Measurements from ENCODE around the gene LRRC55. TPM values are rescaled to one million over a fixed set of nuclear protein-coding genes. Genes with fewer than 3 reads are reported as not detected.

Gene LRRC55
- total RNA-seq, 4 donors from 2014 or later: not detected

DNA sequence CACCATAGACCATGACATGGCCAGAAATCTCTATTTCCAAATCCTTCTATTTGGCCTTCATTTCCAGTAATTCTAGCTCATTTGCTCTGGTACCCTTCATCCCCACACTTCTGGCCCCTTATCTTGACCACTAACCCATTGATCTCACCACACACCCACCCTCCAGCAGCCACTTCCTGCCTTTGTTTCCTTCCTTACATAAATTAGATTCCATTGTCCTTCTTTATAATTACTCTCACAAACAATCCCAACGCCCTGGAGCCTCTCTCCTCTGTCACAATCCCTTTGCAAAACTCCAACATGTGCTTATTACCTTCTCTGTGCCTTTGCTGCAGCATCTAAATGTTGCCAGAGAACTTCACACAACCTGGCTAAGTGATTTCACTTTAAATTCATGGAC is 40.5 kb downstream of the LRRC55 start:
- H3K36me3 ChIP-seq: no peaks in the 10 kb centered on the region
- WGBS, 2 donors: 22 to 26% methylated on average over 1 of the region's 1 CpG
- no peaks in the 10 kb centered on the region for H3K9me3 ChIP-seq
- H3K4me3 ChIP-seq: no peak overlapping the region
- H3K4me1 ChIP-seq: peaks cover 0 to 4% (median 0%) of the 10 kb centered on the region in 4 donors
- no peak overlapping the region for H3K27ac ChIP-seq
- no peak for TF ChIP-seq EP300 (IDR thresholded peaks at IDR 0.05)
- TF ChIP-seq POLR2A (IDR thresholded peaks at IDR 0.05): no peak
- no peak for TF ChIP-seq CTCF (IDR thresholded peaks at IDR 0.05)
- no peaks in the 10 kb centered on the region for H3K27me3 ChIP-seq
- no peak for DNase-seq (ENCODE audit: low spot score in 2 of 2)

- H3K27ac ChIP-seq: no peak overlapping the region
- H3K36me3 ChIP-seq: no peaks in the 10 kb centered on the region
- no peaks in the 10 kb centered on the region for H3K9me3 ChIP-seq
- DNase-seq (ENCODE audit: low spot score in 2 of 2): no peak
- 71 to 76% methylated on average over 3 of the region's 3 CpGs for WGBS, 2 donors
- H3K27me3 ChIP-seq: peaks cover 0 to 3% of the 10 kb centered on the region in 2 donors
- peaks cover 0 to 4% (median 0%) of the 10 kb centered on the region in 4 donors for H3K4me1 ChIP-seq
- TF ChIP-seq EP300 (IDR thresholded peaks at IDR 0.05) (no peak), CTCF (IDR thresholded peaks at IDR 0.05) (no peak), POLR2A (IDR thresholded peaks at IDR 0.05) (no peak)
- H3K4me3 ChIP-seq: no peak overlapping the region
These were observed 41.8 kb downstream of the LRRC55 start for GRCh38 chr11:57223601-57224000.

DNA sequence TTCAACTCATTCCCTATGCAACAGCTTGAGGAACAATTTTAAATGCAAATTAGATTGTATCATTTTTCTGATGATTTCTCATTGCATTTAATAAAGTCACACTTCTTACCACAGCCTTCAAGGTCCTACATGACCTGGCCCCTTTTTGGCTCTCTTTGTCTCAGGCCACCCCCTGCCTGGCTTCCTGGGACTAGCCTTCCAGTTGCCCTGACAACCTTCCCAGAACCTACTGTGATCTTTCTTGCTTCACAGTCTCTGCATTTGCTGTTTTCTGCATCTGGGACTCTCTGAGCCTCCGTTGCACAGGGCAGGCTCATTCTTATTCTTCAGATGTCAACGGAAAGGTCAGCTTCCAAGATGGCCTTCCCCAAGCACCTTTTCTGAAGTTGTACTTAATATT is 42.4 kb downstream of the LRRC55 start:
- H3K36me3 ChIP-seq: no peaks in the 10 kb centered on the region
- peaks cover 0 to 4% (median 0%) of the 10 kb centered on the region in 4 donors for H3K4me1 ChIP-seq
- H3K9me3 ChIP-seq: no peaks in the 10 kb centered on the region
- TF ChIP-seq POLR2A (IDR thresholded peaks at IDR 0.05) (no peak), CTCF (IDR thresholded peaks at IDR 0.05) (no peak), EP300 (IDR thresholded peaks at IDR 0.05) (no peak)
- H3K27me3 ChIP-seq: peaks cover 0 to 3% of the 10 kb centered on the region in 2 donors
- no peak for DNase-seq (ENCODE audit: low spot score in 2 of 2)
- no peak overlapping the region for H3K27ac ChIP-seq
- no peak overlapping the region for H3K4me3 ChIP-seq
- whole genome bisulfite sequencing, 2 donors: 80 to 84% methylated on average over 2 of the region's 2 CpGs

DNA sequence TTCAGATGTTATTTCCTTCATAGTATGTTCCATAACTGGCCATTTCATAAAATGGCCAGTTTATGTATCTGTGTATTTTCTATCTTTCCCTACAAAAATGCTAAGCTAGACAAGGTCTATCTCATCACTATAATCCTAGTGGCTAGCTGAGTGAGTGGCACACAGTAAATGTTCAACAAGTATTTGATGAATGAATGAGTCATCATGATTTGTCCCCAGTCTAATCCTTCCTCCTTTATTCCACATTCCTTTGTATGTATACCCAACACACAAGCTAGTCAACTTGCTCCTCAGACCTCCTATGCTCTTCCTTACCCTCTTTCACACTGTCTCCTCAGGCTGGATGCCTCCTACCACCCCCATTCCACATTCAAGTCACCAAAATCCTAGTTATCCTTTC is 42.8 kb downstream of the LRRC55 start:
- Histone ChIP-seq H3K27me3 (peaks cover 0 to 3% of the 10 kb centered on the region in 2 donors), H3K9me3 (no peaks in the 10 kb centered on the region), H3K36me3 (no peaks in the 10 kb centered on the region), H3K4me1 (no peaks in the 10 kb centered on the region), H3K4me3 (no peak overlapping the region), H3K27ac (no peak overlapping the region)
- no peak for TF ChIP-seq POLR2A (IDR thresholded peaks at IDR 0.05)
- no peak for TF ChIP-seq CTCF (IDR thresholded peaks at IDR 0.05)
- no peak for TF ChIP-seq EP300 (IDR thresholded peaks at IDR 0.05)
- DNase-seq (ENCODE audit: low spot score in 2 of 2): no peak

DNA sequence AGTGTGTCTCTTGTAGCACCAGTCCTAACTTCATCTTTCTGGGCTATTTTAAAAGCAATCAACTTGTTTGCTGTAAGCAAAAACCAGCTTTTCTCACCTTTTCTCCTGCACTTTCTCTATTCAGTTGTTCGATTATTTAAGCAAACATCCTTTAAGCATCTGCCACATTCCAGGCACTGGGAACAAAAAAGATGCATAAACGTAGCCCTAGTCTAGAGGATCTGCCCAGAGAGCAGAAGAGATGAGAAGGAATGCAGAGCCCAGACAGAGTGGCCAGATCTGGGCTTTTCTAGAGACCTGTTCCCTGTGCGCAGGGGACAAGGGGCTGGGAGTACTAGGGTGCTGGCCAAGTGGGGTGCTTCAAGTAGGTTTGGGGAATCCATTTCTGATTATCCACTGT is 46.8 kb downstream of the LRRC55 start:
- Histone ChIP-seq H3K36me3 (no peaks in the 10 kb centered on the region), H3K4me3 (no peak overlapping the region), H3K4me1 (peaks cover 0 to 6% (median 0%) of the 10 kb centered on the region in 4 donors), H3K27ac (no peak overlapping the region), H3K27me3 (peaks cover 0 to 18% of the 10 kb centered on the region in 2 donors), H3K9me3 (no peaks in the 10 kb centered on the region)
- TF ChIP-seq POLR2A (IDR thresholded peaks at IDR 0.05) (no peak), CTCF (IDR thresholded peaks at IDR 0.05) (no peak), EP300 (IDR thresholded peaks at IDR 0.05) (no peak)
- DNase-seq (ENCODE audit: low spot score in 2 of 2): no peak
- 81 to 86% methylated on average over 3 of the region's 3 CpGs for WGBS, 2 donors
